Trophoblast cell (in vitro differentiated cells and primary cell): ENCODE results near the gene RFPL3.

Experiments
- DNase-seq, 2 donors: peaks; one replicate each; pipeline ENCODE4 v3.0.0-alpha.2; 2016
- H2AFZ ChIP-seq: 2 replicates; pipeline ENCODE4 v1.6.1; 2013; ENCODE audit warnings: low read length, moderate library complexity, mild to moderate bottlenecking; ENCODE audit not compliant: insufficient read depth, poor library complexity
- H2AK5ac ChIP-seq: 2 replicates; pipeline ENCODE4 v1.6.1; 2013; ENCODE audit warnings: mild to moderate bottlenecking, low read length
- H2BK120ac ChIP-seq: 2 replicates; pipeline ENCODE4 v1.6.1; 2013; ENCODE audit warnings: low read length, mild to moderate bottlenecking, moderate library complexity; ENCODE audit not compliant: insufficient read depth, poor library complexity
- H2BK12ac ChIP-seq: 2 replicates; pipeline ENCODE4 v1.6.1; 2013; ENCODE audit warnings: mild to moderate bottlenecking, low read length, moderate library complexity
- H2BK5ac ChIP-seq: 2 replicates; pipeline ENCODE4 v1.6.1; 2013; ENCODE audit warnings: low read length, low read depth, moderate library complexity, mild to moderate bottlenecking; ENCODE audit not compliant: poor library complexity
- H3K14ac ChIP-seq: 2 replicates; pipeline ENCODE4 v1.6.1; 2013; ENCODE audit warnings: mild to moderate bottlenecking, low read length
- H3K18ac ChIP-seq: 2 replicates; pipeline ENCODE4 v1.6.1; 2013; ENCODE audit warnings: mild to moderate bottlenecking, low read length
- H3K23ac ChIP-seq: 2 replicates; pipeline ENCODE4 v1.6.1; 2013; ENCODE audit warnings: low read length
- H3K27ac ChIP-seq: 2 replicates; pipeline ENCODE4 v1.5.1; 2013; ENCODE audit warnings: low read depth, mild to moderate bottlenecking, inconsistent platforms, low read length, moderate library complexity
- H3K27me3 ChIP-seq: 2 replicates; pipeline ENCODE4 v1.6.1; 2013; ENCODE audit warnings: inconsistent platforms, mild to moderate bottlenecking, low read length, moderate library complexity; ENCODE audit not compliant: insufficient read depth
- H3K36me3 ChIP-seq, 2 experiments: 1 replicate in 1 of 2; 2 replicates in 1 of 2; pipeline ENCODE4 v1.6.1; 2013; ENCODE audit warnings: low read length in 2 of 2, mild to moderate bottlenecking in 2 of 2, moderate library complexity in 1 of 2; ENCODE audit not compliant: insufficient read depth in 2 of 2, control insufficient read depth in 1 of 2
- H3K4ac ChIP-seq: 2 replicates; pipeline ENCODE4 v1.6.1; 2013; ENCODE audit warnings: low read depth, mild to moderate bottlenecking, low read length, moderate library complexity
- H3K4me1 ChIP-seq, 2 experiments: 1 replicate in 1 of 2; 2 replicates in 1 of 2; pipeline ENCODE4 v1.6.1; 2013; ENCODE audit warnings: low read length in 2 of 2, mild to moderate bottlenecking in 2 of 2, moderate library complexity in 1 of 2; ENCODE audit not compliant: insufficient read depth in 2 of 2, control insufficient read depth in 1 of 2
- H3K4me2 ChIP-seq: 2 replicates; pipeline ENCODE4 v1.6.1; 2013; ENCODE audit warnings: inconsistent platforms, mild to moderate bottlenecking, low read length, moderate library complexity
- H3K4me3 ChIP-seq: 2 replicates; pipeline ENCODE4 v1.5.1; 2013; ENCODE audit warnings: mild to moderate bottlenecking, low read depth, low read length, inconsistent platforms
- H3K79me1 ChIP-seq: one replicate; pipeline ENCODE4 v1.6.1; 2013; ENCODE audit warnings: low read length
- H3K79me2 ChIP-seq: 2 replicates; pipeline ENCODE4 v1.6.1; 2013; ENCODE audit warnings: low read length, mild to moderate bottlenecking; ENCODE audit not compliant: control insufficient read depth, insufficient read depth, poor library complexity
- H3K9ac ChIP-seq: 2 replicates; pipeline ENCODE4 v1.6.1; 2013; ENCODE audit warnings: mild to moderate bottlenecking, low read length
- H3K9me3 ChIP-seq: 2 replicates; pipeline ENCODE4 v1.6.1; 2013; ENCODE audit warnings: low read depth, mild to moderate bottlenecking, control low read depth, inconsistent platforms, low read length; ENCODE audit not compliant: insufficient read depth
- H4K12ac ChIP-seq: 2 replicates; pipeline ENCODE4 v1.6.1; 2013; ENCODE audit warnings: low read depth, mild to moderate bottlenecking, low read length, moderate library complexity
- H4K8ac ChIP-seq: 2 replicates; pipeline ENCODE4 v1.6.1; 2013; ENCODE audit warnings: low read depth, mild to moderate bottlenecking, low read length, moderate library complexity
- H4K91ac ChIP-seq: one replicate; pipeline ENCODE4 v1.6.1; 2013; ENCODE audit warnings: low read depth, mild to moderate bottlenecking, low read length, moderate library complexity
- WGBS: extraction: QIAGEN DNeasy Blood & Tissue Kit; methylation state at CpG from one replicate; pipeline ENCODE4 v1.1.7; 2013; ENCODE audit warnings: missing lambda C conversion rate; ENCODE audit not compliant: insufficient read length, insufficient coverage; ENCODE audit errors: extremely low coverage; 5-methylcytosine and 5-hydroxymethylcytosine counted together

RFPL3 gene

GRCh38 chr22:32340411-32340810 is 17.3 kb upstream of the RFPL3 start:
- Histone ChIP-seq H3K9ac (no peak overlapping the region), H2BK120ac (no peak overlapping the region), H4K91ac (no peak overlapping the region), H3K9me3 (peaks cover 3% of the 10 kb centered on the region), H3K27me3 (no peaks in the 10 kb centered on the region), H2BK12ac (no peak overlapping the region), H4K8ac (no peak overlapping the region), H2AK5ac (no peak overlapping the region), H4K12ac (no peak overlapping the region), H3K4me3 (no peak overlapping the region), H3K4ac (no peak overlapping the region), H3K23ac (no peak overlapping the region), H2BK5ac (no peak overlapping the region), H3K79me1 (no peaks in the 10 kb centered on the region), H2AFZ (no peak overlapping the region), H3K14ac (no peak overlapping the region), H3K27ac (no peak overlapping the region), H3K18ac (no peak overlapping the region), H3K36me3 (no peaks in the 10 kb centered on the region), H3K4me1 (no peaks in the 10 kb centered on the region), H3K79me2 (no peaks in the 10 kb centered on the region), H3K4me2 (no peak overlapping the region)
- no CpG with 5 or more reads among the region's 11 CpGs for WGBS
- DNase-seq, result no peak

- Histone ChIP-seq H4K91ac (no peak overlapping the region), H3K9ac (no peak overlapping the region), H3K9me3 (peaks cover 3% of the 10 kb centered on the region), H2BK120ac (no peak overlapping the region), H3K27me3 (no peaks in the 10 kb centered on the region), H3K36me3 (no peaks in the 10 kb centered on the region), H2BK12ac (no peak overlapping the region), H3K14ac (no peak overlapping the region), H4K12ac (no peak overlapping the region), H3K4me3 (no peak overlapping the region), H3K79me2 (no peaks in the 10 kb centered on the region), H2AFZ (no peak overlapping the region), H2BK5ac (no peak overlapping the region), H3K4me1 (no peaks in the 10 kb centered on the region), H2AK5ac (no peak overlapping the region), H3K79me1 (no peaks in the 10 kb centered on the region), H3K27ac (no peak overlapping the region), H3K18ac (no peak overlapping the region), H3K4me2 (no peak overlapping the region), H3K23ac (no peak overlapping the region), H3K4ac (no peak overlapping the region), H4K8ac (no peak overlapping the region)
- DNase-seq, result no peak
- no CpG with 5 or more reads among the region's 13 CpGs for WGBS
These were observed 16.4 kb upstream of the RFPL3 start for GRCh38 chr22:32341122-32341740.

GRCh38 chr22:32342977-32343376 is 14.7 kb upstream of the RFPL3 start:
- Histone ChIP-seq H2BK5ac (no peak overlapping the region), H3K79me2 (no peaks in the 10 kb centered on the region), H3K4me3 (no peak overlapping the region), H2BK12ac (no peak overlapping the region), H3K27me3 (no peaks in the 10 kb centered on the region), H3K4me2 (no peak overlapping the region), H3K23ac (no peak overlapping the region), H3K4ac (no peak overlapping the region), H3K18ac (no peak overlapping the region), H2AFZ (no peak overlapping the region), H2BK120ac (no peak overlapping the region), H3K4me1 (no peaks in the 10 kb centered on the region), H3K9me3 (peaks cover 3% of the 10 kb centered on the region), H2AK5ac (no peak overlapping the region), H3K9ac (no peak overlapping the region), H3K36me3 (no peaks in the 10 kb centered on the region), H3K27ac (no peak overlapping the region), H4K8ac (no peak overlapping the region), H4K91ac (no peak overlapping the region), H3K14ac (no peak overlapping the region), H4K12ac (no peak overlapping the region), H3K79me1 (no peaks in the 10 kb centered on the region)
- no CpG with 5 or more reads among the region's 2 CpGs for WGBS
- DNase-seq, result no peak

- no peaks in the 10 kb centered on the region for H3K79me2 ChIP-seq
- no peaks in the 10 kb centered on the region for H3K4me1 ChIP-seq
- H2AFZ ChIP-seq, result no peak overlapping the region
- H3K4me3 ChIP-seq, result no peak overlapping the region
- no peak overlapping the region for H3K9ac ChIP-seq
- H4K8ac ChIP-seq, result no peak overlapping the region
- H3K14ac ChIP-seq, result no peak overlapping the region
- H3K27ac ChIP-seq, result no peak overlapping the region
- peaks cover 3% of the 10 kb centered on the region for H3K9me3 ChIP-seq
- H3K4me2 ChIP-seq, result no peak overlapping the region
- no peak overlapping the region for H2BK12ac ChIP-seq
- H3K79me1 ChIP-seq, result no peaks in the 10 kb centered on the region
- no peak overlapping the region for H2BK120ac ChIP-seq
- no peak overlapping the region for H3K18ac ChIP-seq
- no peaks in the 10 kb centered on the region for H3K27me3 ChIP-seq
- H4K12ac ChIP-seq, result no peak overlapping the region
- no peak overlapping the region for H3K23ac ChIP-seq
- H3K36me3 ChIP-seq, result no peaks in the 10 kb centered on the region
- no peak overlapping the region for H2BK5ac ChIP-seq
- WGBS, result no CpG with 5 or more reads among the region's 5 CpGs
- no peak overlapping the region for H4K91ac ChIP-seq
- no peak overlapping the region for H3K4ac ChIP-seq
- no peak overlapping the region for H2AK5ac ChIP-seq
- no peak for DNase-seq
These were observed 13.7 kb upstream of the RFPL3 start for GRCh38 chr22:32343941-32344340.
